Keratinocyte (primary cell): ENCODE results near the gene UPP1.

ENCODE experiments used
- CTCF ChIP-seq, 3 experiments: IDR thresholded peaks in 1 of 3; conservative IDR thresholded peaks in 1 of 3; optimal IDR thresholded peaks in 1 of 3; 2 replicates in 2 of 3; 3 replicates in 1 of 3; pipeline versions ENCODE3 to v1.5.1; 2011; ENCODE audit warnings: low read length in 3 of 3, mild to moderate bottlenecking in 3 of 3, moderate library complexity in 2 of 3, control low read depth in 1 of 3, inconsistent platforms in 1 of 3; ENCODE audit not compliant: insufficient read depth in 2 of 3; ENCODE audit errors: extremely low read depth in 1 of 3
- EZH2 ChIP-seq: IDR thresholded peaks from one replicate; pipeline ENCODE4 v1.6.1; 2012; ENCODE audit warnings: inconsistent platforms, mild to moderate bottlenecking, low read length, moderate library complexity

- TF ChIP-seq CTCF (optimal IDR thresholded peaks at IDR 0.05 in 1 of 3, IDR thresholded peaks at IDR 0.05 in 1 of 3, conservative IDR thresholded peaks at IDR 0.05 in 1 of 3; ENCODE audit: extremely low read depth in 1 of 3, insufficient read depth in 2 of 3, low read length in 3 of 3), result no peak
- no peak for TF ChIP-seq EZH2
Observed at GRCh38 chr7:48126037-48126436, 37.0 kb downstream of the UPP1 start.
